HG03066 (cell line): Measurements from ENCODE around the gene BNC2.

Experiments used
- ATAC-seq: cut with Tn5 transposase; IDR thresholded peaks from one replicate; pipeline ENCODE4 v1.9.1; 2021; ENCODE audit warnings: low read depth; ENCODE audit not compliant: unreplicated experiment

Gene BNC2

GRCh38 chr9:16524078-16524477, 346.4 kb downstream of the BNC2 start:
- no peak for ATAC-seq

GRCh38 chr9:16521868-16522411, 348.5 kb downstream of the BNC2 start:
- no peak for ATAC-seq

GRCh38 chr9:16519001-16519400, 351.5 kb downstream of the BNC2 start:
- ATAC-seq = no peak

- no peak for ATAC-seq
Observed at GRCh38 chr9:16516891-16517290, 353.6 kb downstream of the BNC2 start.

GRCh38 chr9:16515879-16516301, 354.6 kb downstream of the BNC2 start:
- ATAC-seq = no peak

- no peak for ATAC-seq
Observed at GRCh38 chr9:16515207-16515606, 355.3 kb downstream of the BNC2 start.

GRCh38 chr9:16514131-16514530, 356.3 kb downstream of the BNC2 start:
- ATAC-seq = no peak

GRCh38 chr9:16512281-16512680, 358.2 kb downstream of the BNC2 start:
- no peak for ATAC-seq

GRCh38 chr9:16510482-16510881, 360.0 kb downstream of the BNC2 start:
- no peak for ATAC-seq

GRCh38 chr9:16509997-16510396, 360.5 kb downstream of the BNC2 start:
- no peak for ATAC-seq

- no peak for ATAC-seq
Observed at GRCh38 chr9:16505199-16505598, 365.3 kb downstream of the BNC2 start.

- no peak for ATAC-seq
Observed at GRCh38 chr9:16501726-16502125, 368.7 kb downstream of the BNC2 start.

GRCh38 chr9:16501141-16501540, 369.3 kb downstream of the BNC2 start:
- no peak for ATAC-seq

GRCh38 chr9:16500386-16500785, 370.1 kb downstream of the BNC2 start:
- ATAC-seq = no peak

- ATAC-seq = no peak
Observed at GRCh38 chr9:16499892-16500291, 370.6 kb downstream of the BNC2 start.

GRCh38 chr9:16496908-16497307, 373.6 kb downstream of the BNC2 start:
- ATAC-seq = no peak

GRCh38 chr9:16487915-16488314, 382.6 kb downstream of the BNC2 start:
- no peak for ATAC-seq

- no peak for ATAC-seq
Observed at GRCh38 chr9:16485575-16486321, 384.7 kb downstream of the BNC2 start.

GRCh38 chr9:16485160-16485559, 385.3 kb downstream of the BNC2 start:
- no peak for ATAC-seq

- ATAC-seq = no peak
Observed at GRCh38 chr9:16484744-16485143, 385.7 kb downstream of the BNC2 start.

- ATAC-seq = no peak
Observed at GRCh38 chr9:16484180-16484579, 386.3 kb downstream of the BNC2 start.

- no peak for ATAC-seq
Observed at GRCh38 chr9:16482764-16483163, 387.7 kb downstream of the BNC2 start.
